ENCODE measurements around the gene TVP23A.

DNA sequence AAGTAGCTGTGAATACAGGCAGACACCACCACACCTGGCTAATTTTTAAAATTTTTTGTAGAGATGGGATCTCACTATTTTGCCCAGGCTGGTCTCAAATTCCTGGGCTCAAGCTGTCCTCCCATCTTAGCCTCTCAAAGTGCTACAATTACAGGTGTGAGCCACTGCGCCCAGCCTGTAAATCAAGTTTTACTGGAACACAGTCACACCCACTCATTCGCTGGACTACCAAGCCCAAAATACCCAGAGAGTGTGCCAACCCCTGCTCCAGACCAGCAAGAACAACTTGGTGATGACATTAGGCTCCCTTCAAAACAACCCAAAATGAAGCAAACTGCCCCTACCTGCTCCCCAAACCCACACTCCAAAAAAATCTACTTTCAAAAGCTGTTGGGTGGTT, 36.0 kb downstream of the TVP23A start:
- TF ChIP-seq POLR2AphosphoS5 (IDR thresholded peaks at IDR 0.05; ENCODE audit: low read depth, low read length) (no peak), CTCF (IDR thresholded peaks at IDR 0.05) (no peak), TCF12 (IDR thresholded peaks at IDR 0.05) (no peak), JUND (IDR thresholded peaks at IDR 0.05) (no peak), RXRA (IDR thresholded peaks at IDR 0.05; ENCODE audit: borderline replicate concordance, low read depth) (no peak), YY1 (IDR thresholded peaks at IDR 0.05; ENCODE audit: low read depth) (no peak), EP300 (IDR thresholded peaks at IDR 0.05; ENCODE audit: borderline replicate concordance in 1 of 2, low read depth in 1 of 2, low read length in 1 of 2) (no peak), MAX (IDR thresholded peaks at IDR 0.05; ENCODE audit: low read depth) (no peak), ZBTB33 (IDR thresholded peaks at IDR 0.05; ENCODE audit: borderline replicate concordance, low read depth) (no peak)
